Endothelial cell (in vitro differentiated cells): ENCODE results near the gene FSIP2. TPM values are rescaled to one million over a fixed set of nuclear protein-coding genes. Genes with fewer than 3 reads are reported as not detected.

Experiments used
- DNase-seq: peaks from one replicate; pipeline ENCODE4 v3.0.0; 2021; ENCODE audit warnings: low spot score
- H3K27ac Mint-ChIP-seq: one replicate; pipeline ENCODE4 v1.8.0; 2021; ENCODE audit warnings: mixed read lengths, inconsistent platforms; ENCODE audit not compliant: unreplicated experiment
- H3K27me3 Mint-ChIP-seq: one replicate; pipeline ENCODE4 v1.8.0; 2021; ENCODE audit warnings: mild to moderate bottlenecking, moderate library complexity, mixed read lengths, inconsistent platforms; ENCODE audit not compliant: unreplicated experiment
- H3K36me3 Mint-ChIP-seq: one replicate; pipeline ENCODE4 v1.8.0; 2021; ENCODE audit warnings: mild to moderate bottlenecking, low read depth, mixed read lengths, inconsistent platforms; ENCODE audit not compliant: unreplicated experiment
- H3K4me1 Mint-ChIP-seq: one replicate; pipeline ENCODE4 v1.8.0; 2021; ENCODE audit warnings: mild to moderate bottlenecking, mixed read lengths, inconsistent platforms; ENCODE audit not compliant: unreplicated experiment
- H3K4me3 Mint-ChIP-seq: one replicate; pipeline ENCODE4 v1.8.0; 2021; ENCODE audit warnings: mild to moderate bottlenecking, mixed read lengths, inconsistent platforms; ENCODE audit not compliant: unreplicated experiment
- H3K9me3 Mint-ChIP-seq: one replicate; pipeline ENCODE4 v1.8.0; 2021; ENCODE audit warnings: mixed read lengths, inconsistent platforms; ENCODE audit not compliant: unreplicated experiment
- CTCF ChIP-seq: fragments of 200-600 bp; sonication (generic); IDR thresholded peaks from one replicate; pipeline ENCODE4 v1.5.0; 2021; ENCODE audit warnings: antibody characterized with exemption; ENCODE audit not compliant: unreplicated experiment
- total RNA-seq: library from RNA; stranded (reverse); fragmentation: NEBNext Ultra II Directional; extraction: Animal tissue kit (Norgen Biotek cat#: 25700); gene quantifications from one replicate; pipeline ENCODE4 v1.2.1, GENCODE V29; 2021; ENCODE audit not compliant: unreplicated experiment

The FSIP2 gene
- total RNA-seq, 1 donor from 2014 or later: 9.0 TPM

GRCh38 chr2:185780890-185781289, 42.3 kb downstream of the FSIP2 start:
- Mint-ChIP-seq H3K27me3 (no peaks in the 10 kb centered on the region), H3K27ac (no peak overlapping the region), H3K4me1 (no peaks in the 10 kb centered on the region), H3K9me3 (no peaks in the 10 kb centered on the region), H3K4me3 (no peak overlapping the region), H3K36me3 (no peaks in the 10 kb centered on the region)
- DNase-seq: no peak
- TF ChIP-seq CTCF: no peak

- no peak for DNase-seq
- H3K4me3 Mint-ChIP-seq: no peak overlapping the region
- H3K27me3 Mint-ChIP-seq: no peaks in the 10 kb centered on the region
- no peak overlapping the region for H3K27ac Mint-ChIP-seq
- no peaks in the 10 kb centered on the region for H3K4me1 Mint-ChIP-seq
- H3K9me3 Mint-ChIP-seq: no peaks in the 10 kb centered on the region
- H3K36me3 Mint-ChIP-seq: no peaks in the 10 kb centered on the region
- TF ChIP-seq CTCF: no peak
Observed at GRCh38 chr2:185782223-185782769, 43.7 kb downstream of the FSIP2 start.

- no peaks in the 10 kb centered on the region for H3K36me3 Mint-ChIP-seq
- no peak overlapping the region for H3K4me3 Mint-ChIP-seq
- TF ChIP-seq CTCF: no peak
- no peaks in the 10 kb centered on the region for H3K9me3 Mint-ChIP-seq
- no peaks in the 10 kb centered on the region for H3K27me3 Mint-ChIP-seq
- DNase-seq: no peak
- no peak overlapping the region for H3K27ac Mint-ChIP-seq
- H3K4me1 Mint-ChIP-seq: no peaks in the 10 kb centered on the region
Observed at GRCh38 chr2:185785156-185785555, 46.6 kb downstream of the FSIP2 start.

GRCh38 chr2:185785851-185786473, 47.4 kb downstream of the FSIP2 start:
- no peaks in the 10 kb centered on the region for H3K9me3 Mint-ChIP-seq
- no peak for TF ChIP-seq CTCF

More at GRCh38 chr2:185785851-185786473, 47.4 kb downstream of the FSIP2 start:
- no peak overlapping the region for H3K27ac Mint-ChIP-seq
- H3K36me3 Mint-ChIP-seq: no peaks in the 10 kb centered on the region
- no peak overlapping the region for H3K4me3 Mint-ChIP-seq
- H3K4me1 Mint-ChIP-seq: no peaks in the 10 kb centered on the region
- no peaks in the 10 kb centered on the region for H3K27me3 Mint-ChIP-seq
- no peak for DNase-seq
